ENCODE results near the gene ZBTB4.

The ZBTB4 gene

DNA sequence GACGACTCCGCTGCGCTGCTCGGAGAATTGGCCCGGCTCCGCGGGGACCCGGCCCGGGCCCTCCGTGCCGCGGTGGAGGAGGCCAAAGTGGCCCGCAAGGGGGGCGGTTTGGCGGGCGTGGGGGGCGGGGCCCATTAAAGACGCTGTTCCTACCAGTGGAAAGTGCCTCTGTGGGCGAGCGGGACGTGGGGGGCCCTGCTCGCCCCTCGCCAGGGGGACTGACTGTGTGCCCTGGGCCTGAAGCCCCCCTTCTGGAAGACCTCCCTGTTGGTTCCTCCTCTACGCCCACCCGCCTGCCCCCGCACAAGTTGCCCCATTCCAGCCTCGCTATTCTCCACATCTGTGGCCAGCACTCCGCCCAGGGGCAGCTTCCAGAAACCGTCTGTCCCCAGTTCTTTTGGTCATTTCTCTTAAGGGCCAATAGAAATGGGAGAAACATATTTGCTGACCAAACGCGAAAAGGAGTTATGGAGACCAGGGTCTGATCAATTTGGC is 42.0 kb downstream of the ZBTB4 start:
- Histone ChIP-seq H3K36me3 (ENCODE audit: control insufficient read depth, low read depth, low read length) (no peaks in the 10 kb centered on the region), H3K9me3 (ENCODE audit: control insufficient read depth, low read depth, low read length) (no peaks in the 10 kb centered on the region), H3K9ac (ENCODE audit: low read length) (no peak overlapping the region), H3K4me1 (ENCODE audit: control insufficient read depth, low read depth, low read length) (peaks cover 23% of the 10 kb centered on the region), H3K4me3 (ENCODE audit: low read length) (peak overlapping the region; percentile 91), H3K27me3 (ENCODE audit: control insufficient read depth, insufficient read depth, low read length) (peaks cover 56% of the 10 kb centered on the region), H3K27ac (ENCODE audit: low read length) (no peak overlapping the region)

DNA sequence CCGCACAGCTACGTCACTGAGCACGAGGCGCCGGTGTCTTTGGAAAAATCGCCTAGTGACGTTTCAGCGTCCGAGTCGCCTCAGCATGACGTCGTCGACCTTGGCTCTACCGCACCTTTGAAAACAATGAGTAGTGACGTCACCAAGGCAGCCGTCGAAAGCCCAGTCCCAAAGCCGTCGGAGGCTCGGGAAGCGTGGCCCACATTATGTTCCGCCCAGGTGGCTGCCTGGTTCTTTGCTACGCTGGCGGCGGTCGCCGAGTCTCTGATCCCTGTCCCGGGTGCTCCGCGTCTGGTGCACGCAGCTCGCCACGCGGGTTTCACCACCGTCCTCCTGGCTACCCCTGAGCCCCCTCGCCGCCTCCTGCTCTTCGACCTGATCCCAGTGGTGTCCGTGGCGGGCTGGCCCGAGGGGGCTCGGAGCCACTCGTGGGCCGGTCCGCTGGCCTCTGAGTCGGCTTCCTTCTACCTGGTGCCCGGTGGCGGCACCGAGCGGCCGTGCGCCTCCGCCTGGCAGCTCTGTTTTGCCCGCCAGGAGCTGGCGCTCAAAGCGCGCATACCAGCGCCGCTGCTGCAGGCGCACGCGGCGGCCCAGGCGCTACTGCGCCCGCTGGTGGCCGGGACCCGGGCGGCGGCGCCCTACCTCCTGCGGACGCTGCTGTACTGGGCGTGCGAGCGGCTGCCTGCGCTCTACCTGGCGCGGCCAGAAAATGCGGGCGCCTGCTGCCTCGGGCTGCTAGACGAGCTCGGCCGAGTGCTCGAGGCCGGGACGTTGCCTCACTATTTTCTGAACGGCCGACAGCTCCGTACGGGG is 42.7 kb downstream of the ZBTB4 start:
- Histone ChIP-seq H3K9ac (ENCODE audit: low read length) (peak overlapping the region; percentile 66), H3K27me3 (ENCODE audit: control insufficient read depth, insufficient read depth, low read length) (peaks cover 50% of the 10 kb centered on the region), H3K9me3 (ENCODE audit: control insufficient read depth, low read depth, low read length) (no peaks in the 10 kb centered on the region), H3K4me3 (ENCODE audit: low read length) (peak overlapping the region; percentile 91), H3K4me1 (ENCODE audit: control insufficient read depth, low read depth, low read length) (peaks cover 23% of the 10 kb centered on the region), H3K27ac (ENCODE audit: low read length) (no peak overlapping the region), H3K36me3 (ENCODE audit: control insufficient read depth, low read depth, low read length) (no peaks in the 10 kb centered on the region)

DNA sequence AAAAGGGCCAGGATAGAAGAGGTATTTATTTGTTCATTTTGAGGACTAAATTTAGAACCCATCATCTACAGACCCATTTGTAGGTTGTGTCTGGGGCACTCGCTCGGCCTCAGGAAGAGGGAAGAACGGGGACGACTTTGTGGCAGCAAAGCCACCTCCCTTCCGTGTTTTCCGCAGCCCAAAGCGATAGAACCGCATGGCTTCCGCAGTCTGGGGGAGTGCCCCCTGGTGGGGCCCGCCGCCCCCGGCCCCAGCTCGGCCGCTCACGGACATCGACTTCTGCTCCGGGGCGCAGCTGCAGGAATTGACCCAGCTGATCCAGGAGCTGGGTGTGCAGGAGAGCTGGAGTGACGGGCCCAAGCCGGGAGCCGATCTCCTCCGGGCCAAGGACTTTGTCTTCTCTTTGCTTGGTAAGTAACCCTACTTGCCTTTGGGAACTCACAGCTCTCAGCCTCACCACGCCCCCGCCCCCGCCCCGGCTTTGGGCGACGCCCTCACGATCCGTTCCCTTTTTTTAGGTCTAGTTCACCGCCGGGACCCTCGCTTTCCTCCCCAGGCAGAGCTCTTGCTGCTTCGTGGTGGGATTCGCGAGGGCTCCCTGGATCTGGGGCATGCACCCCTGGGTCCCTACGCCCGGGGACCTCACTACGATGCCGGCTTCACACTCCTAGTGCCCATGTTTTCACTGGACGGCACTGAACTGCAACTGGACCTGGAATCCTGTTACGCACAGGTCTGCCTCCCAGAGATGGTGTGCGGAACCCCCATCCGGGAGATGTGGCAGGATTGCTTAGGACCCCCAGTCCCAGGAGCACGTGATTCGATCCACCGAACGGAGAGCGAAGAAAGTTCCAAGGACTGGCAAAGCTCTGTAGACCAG is 43.5 kb downstream of the ZBTB4 start:
- Histone ChIP-seq H3K4me3 (ENCODE audit: low read length) (peak overlapping the region; percentile 91), H3K36me3 (ENCODE audit: control insufficient read depth, low read depth, low read length) (no peaks in the 10 kb centered on the region), H3K27me3 (ENCODE audit: control insufficient read depth, insufficient read depth, low read length) (peaks cover 43% of the 10 kb centered on the region), H3K9me3 (ENCODE audit: control insufficient read depth, low read depth, low read length) (no peaks in the 10 kb centered on the region), H3K9ac (ENCODE audit: low read length) (peak overlapping the region; percentile 66), H3K27ac (ENCODE audit: low read length) (no peak overlapping the region), H3K4me1 (ENCODE audit: control insufficient read depth, low read depth, low read length) (peaks cover 15% of the 10 kb centered on the region)

DNA sequence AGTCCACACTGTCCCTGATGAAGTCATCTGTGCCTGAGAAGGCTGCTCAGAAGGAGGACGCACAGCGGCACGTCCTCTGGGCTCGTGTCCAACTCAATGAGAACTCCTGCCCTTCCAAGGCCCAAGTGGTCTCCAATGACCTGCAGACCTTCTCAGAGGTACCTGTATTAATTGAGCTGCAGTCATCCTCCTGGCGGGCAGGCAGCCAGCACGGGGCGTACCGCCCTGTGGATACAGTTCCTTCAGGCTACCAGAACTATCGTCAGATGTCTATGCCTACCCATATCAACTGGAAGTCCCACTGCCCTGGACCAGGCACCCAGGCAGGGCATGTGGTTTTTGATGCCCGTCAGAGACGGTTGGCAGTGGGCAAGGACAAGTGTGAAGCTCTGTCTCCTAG is 47.1 kb downstream of the ZBTB4 start:
- no peaks in the 10 kb centered on the region for H3K36me3 ChIP-seq (ENCODE audit: control insufficient read depth, low read depth, low read length)
- peaks cover 16% of the 10 kb centered on the region for H3K27me3 ChIP-seq (ENCODE audit: control insufficient read depth, insufficient read depth, low read length)
- no peaks in the 10 kb centered on the region for H3K9me3 ChIP-seq (ENCODE audit: control insufficient read depth, low read depth, low read length)
- no peak overlapping the region for H3K9ac ChIP-seq (ENCODE audit: low read length)
- no peak overlapping the region for H3K27ac ChIP-seq (ENCODE audit: low read length)
- H3K4me3 ChIP-seq (ENCODE audit: low read length) = no peak overlapping the region
- H3K4me1 ChIP-seq (ENCODE audit: control insufficient read depth, low read depth, low read length) = peaks cover 7% of the 10 kb centered on the region

DNA sequence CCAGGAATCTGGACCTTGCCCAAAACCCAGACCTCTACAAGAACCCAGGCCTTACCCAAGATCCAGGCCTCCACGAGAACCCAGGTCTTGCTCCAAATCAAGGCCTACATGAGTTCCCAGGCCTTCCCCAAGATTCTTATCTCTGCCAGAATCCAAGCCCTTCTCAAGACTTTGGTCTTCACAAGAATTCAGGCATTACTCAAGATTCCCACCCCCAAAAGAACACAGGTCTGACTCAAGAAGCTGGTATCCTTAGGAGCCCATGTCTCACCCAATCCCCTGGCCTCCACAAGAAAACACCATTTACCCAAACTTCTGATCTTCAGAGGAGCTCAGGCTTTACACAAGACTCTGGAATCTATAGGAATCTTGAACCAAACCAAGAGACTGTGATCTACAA is 48.2 kb downstream of the ZBTB4 start:
- H3K27me3 ChIP-seq (ENCODE audit: control insufficient read depth, insufficient read depth, low read length) = peaks cover 9% of the 10 kb centered on the region
- H3K9me3 ChIP-seq (ENCODE audit: control insufficient read depth, low read depth, low read length) = no peaks in the 10 kb centered on the region
- no peak overlapping the region for H3K27ac ChIP-seq (ENCODE audit: low read length)
- H3K4me1 ChIP-seq (ENCODE audit: control insufficient read depth, low read depth, low read length) = peaks cover 6% of the 10 kb centered on the region
- no peak overlapping the region for H3K4me3 ChIP-seq (ENCODE audit: low read length)
- H3K9ac ChIP-seq (ENCODE audit: low read length) = no peak overlapping the region
- no peaks in the 10 kb centered on the region for H3K36me3 ChIP-seq (ENCODE audit: control insufficient read depth, low read depth, low read length)

DNA sequence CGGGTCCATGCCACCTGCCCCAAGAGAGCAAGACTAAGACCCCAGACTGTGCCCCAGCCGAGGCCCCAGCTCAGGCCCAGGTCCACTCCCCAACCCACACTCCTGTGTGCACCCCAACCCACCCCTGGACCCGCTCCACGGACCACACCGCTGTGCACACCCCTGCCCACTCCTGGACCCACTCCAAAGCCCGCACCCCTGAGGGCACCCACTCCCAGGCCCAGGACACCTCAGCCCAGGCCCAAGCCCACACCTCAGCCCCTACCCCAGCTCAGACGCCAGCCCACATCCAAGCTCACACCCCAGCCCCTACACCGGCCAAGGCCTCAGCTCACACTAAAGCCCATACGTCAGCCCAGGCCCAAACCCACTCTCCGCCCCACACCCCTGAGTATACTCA is 49.7 kb downstream of the ZBTB4 start:
- Histone ChIP-seq H3K4me3 (ENCODE audit: low read length) (no peak overlapping the region), H3K4me1 (ENCODE audit: control insufficient read depth, low read depth, low read length) (no peaks in the 10 kb centered on the region), H3K27me3 (ENCODE audit: control insufficient read depth, insufficient read depth, low read length) (no peaks in the 10 kb centered on the region), H3K36me3 (ENCODE audit: control insufficient read depth, low read depth, low read length) (no peaks in the 10 kb centered on the region), H3K9me3 (ENCODE audit: control insufficient read depth, low read depth, low read length) (no peaks in the 10 kb centered on the region), H3K9ac (ENCODE audit: low read length) (no peak overlapping the region), H3K27ac (ENCODE audit: low read length) (no peak overlapping the region)

DNA sequence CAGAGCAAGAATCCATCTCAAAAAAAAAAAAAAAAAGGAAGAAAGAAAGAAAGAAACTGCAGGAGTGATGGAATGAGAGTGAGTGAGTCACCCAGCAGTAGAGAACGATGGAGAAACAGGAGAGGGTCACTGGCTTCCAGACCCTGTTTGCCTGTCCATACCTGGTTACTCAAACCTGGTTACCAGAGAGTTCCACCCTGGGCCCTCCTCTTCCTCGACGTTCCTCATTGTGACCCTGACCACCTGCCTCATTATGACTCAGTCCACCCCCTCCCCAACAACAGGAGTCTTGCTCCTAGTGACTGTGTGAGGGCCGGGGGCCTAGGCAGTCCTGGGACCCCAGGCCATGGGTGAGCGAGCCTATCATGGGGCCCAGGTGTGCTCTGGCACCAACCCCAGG is 50.9 kb downstream of the ZBTB4 start, which contains the start of gene SPEM3:
TSS of gene SPEM3 (plus strand) at position 301 of the 400 bp plus-strand sequence. CDS start at position 347, 46 bp downstream.
- no peaks in the 10 kb centered on the region for H3K4me1 ChIP-seq (ENCODE audit: control insufficient read depth, low read depth, low read length)
- no peak within 1 kb of the TSS for H3K27ac ChIP-seq (ENCODE audit: low read length)
- no peaks in the 10 kb centered on the region for H3K9me3 ChIP-seq (ENCODE audit: control insufficient read depth, low read depth, low read length)
- no peaks in the 10 kb centered on the region for H3K27me3 ChIP-seq (ENCODE audit: control insufficient read depth, insufficient read depth, low read length)
- H3K9ac ChIP-seq (ENCODE audit: low read length) = no peak within 1 kb of the TSS
- H3K36me3 ChIP-seq (ENCODE audit: control insufficient read depth, low read depth, low read length) = no peaks in the 10 kb centered on the region
- H3K4me3 ChIP-seq (ENCODE audit: low read length) = no peak within 1 kb of the TSS

DNA sequence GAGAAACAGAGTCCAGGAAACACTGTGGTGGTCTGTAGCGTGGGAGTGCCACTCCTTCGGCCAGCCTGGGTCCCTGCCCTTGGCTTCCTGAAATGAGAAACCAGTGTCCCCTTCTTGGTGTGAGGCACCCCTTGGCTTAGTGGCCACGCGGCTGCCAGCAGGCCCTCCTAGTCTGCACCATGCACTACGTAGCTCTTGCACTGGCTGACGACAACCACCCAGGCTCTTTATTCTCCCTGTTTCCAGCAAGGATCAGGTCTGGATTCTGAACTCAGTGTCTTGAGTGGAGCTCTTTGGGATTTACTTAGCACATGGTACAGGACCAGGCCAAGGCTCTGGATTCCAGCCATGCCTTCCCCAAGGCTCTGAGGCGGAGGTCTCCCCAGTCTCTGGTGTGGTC is 51.9 kb downstream of the ZBTB4 start:
- Histone ChIP-seq H3K36me3 (ENCODE audit: control insufficient read depth, low read depth, low read length) (no peaks in the 10 kb centered on the region), H3K27ac (ENCODE audit: low read length) (no peak overlapping the region), H3K9ac (ENCODE audit: low read length) (no peak overlapping the region), H3K4me1 (ENCODE audit: control insufficient read depth, low read depth, low read length) (no peaks in the 10 kb centered on the region), H3K4me3 (ENCODE audit: low read length) (no peak overlapping the region), H3K27me3 (ENCODE audit: control insufficient read depth, insufficient read depth, low read length) (no peaks in the 10 kb centered on the region), H3K9me3 (ENCODE audit: control insufficient read depth, low read depth, low read length) (no peaks in the 10 kb centered on the region)

DNA sequence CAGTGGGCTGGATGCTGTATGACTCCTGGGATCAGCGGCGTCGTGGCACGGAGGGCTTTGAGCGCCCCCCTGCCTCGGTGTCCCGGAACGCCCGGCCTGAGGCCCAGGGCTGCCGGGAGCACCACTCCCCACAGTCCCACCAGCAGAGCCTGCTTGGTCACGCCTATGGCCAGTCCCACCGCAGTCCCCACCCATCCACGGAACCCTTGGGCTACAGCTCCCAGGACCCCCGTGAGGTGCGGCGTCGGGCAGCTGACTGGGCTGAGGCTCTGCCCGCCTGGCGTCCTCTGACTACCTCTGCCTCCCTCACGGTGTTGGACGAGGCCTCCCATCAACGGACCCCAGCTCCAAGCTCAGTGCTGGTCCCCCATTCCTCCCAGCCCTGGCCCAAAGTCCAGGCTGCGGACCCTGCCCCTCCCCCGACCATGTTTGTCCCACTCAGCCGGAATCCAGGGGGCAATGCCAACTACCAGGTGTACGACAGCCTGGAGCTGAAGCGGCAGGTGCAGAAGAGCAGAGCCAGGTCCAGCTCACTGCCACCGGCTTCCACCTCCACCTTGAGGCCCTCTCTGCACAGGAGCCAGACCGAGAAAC is 52.4 kb downstream of the ZBTB4 start:
- no peak overlapping the region for H3K4me3 ChIP-seq (ENCODE audit: low read length)

DNA sequence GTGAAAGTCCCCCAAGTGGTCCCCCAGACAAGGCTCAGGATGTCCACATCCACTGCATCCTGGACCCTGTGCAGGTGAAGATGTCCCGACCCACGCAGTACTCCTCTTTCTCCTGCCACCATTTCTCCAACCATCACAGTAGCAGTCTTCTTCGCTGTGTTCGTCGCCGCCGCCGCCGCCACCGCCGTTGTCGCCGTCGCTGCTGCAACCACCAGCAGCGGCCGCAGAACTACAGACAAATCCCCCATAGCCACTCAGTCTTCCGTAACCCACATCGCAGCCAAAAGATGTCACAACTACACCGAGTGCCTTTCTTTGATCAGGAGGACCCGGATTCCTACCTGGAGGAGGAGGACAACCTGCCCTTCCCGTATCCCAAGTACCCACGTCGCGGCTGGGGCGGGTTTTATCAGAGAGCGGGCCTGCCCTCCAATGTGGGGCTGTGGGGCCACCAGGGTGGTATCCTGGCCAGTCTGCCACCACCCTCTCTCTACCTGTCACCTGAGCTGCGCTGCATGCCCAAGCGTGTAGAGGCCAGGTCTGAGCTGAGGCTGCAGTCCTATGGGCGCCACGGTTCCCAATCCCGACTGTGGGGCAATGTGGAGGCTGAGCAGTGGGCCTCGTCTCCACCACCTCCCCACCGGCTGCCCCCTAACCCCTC is 53.1 kb downstream of the ZBTB4 start:
- Histone ChIP-seq H3K27me3 (ENCODE audit: control insufficient read depth, insufficient read depth, low read length) (no peaks in the 10 kb centered on the region), H3K4me3 (ENCODE audit: low read length) (no peak overlapping the region), H3K36me3 (ENCODE audit: control insufficient read depth, low read depth, low read length) (no peaks in the 10 kb centered on the region), H3K4me1 (ENCODE audit: control insufficient read depth, low read depth, low read length) (no peaks in the 10 kb centered on the region), H3K9ac (ENCODE audit: low read length) (no peak overlapping the region), H3K9me3 (ENCODE audit: control insufficient read depth, low read depth, low read length) (no peaks in the 10 kb centered on the region), H3K27ac (ENCODE audit: low read length) (no peak overlapping the region)

More for the DNA sequence above, 52.4 kb downstream of the ZBTB4 start:
- no peaks in the 10 kb centered on the region for H3K27me3 ChIP-seq (ENCODE audit: control insufficient read depth, insufficient read depth, low read length)
- H3K27ac ChIP-seq (ENCODE audit: low read length) = no peak overlapping the region
- H3K9me3 ChIP-seq (ENCODE audit: control insufficient read depth, low read depth, low read length) = no peaks in the 10 kb centered on the region
- H3K9ac ChIP-seq (ENCODE audit: low read length) = no peak overlapping the region
- no peaks in the 10 kb centered on the region for H3K4me1 ChIP-seq (ENCODE audit: control insufficient read depth, low read depth, low read length)
- no peaks in the 10 kb centered on the region for H3K36me3 ChIP-seq (ENCODE audit: control insufficient read depth, low read depth, low read length)

DNA sequence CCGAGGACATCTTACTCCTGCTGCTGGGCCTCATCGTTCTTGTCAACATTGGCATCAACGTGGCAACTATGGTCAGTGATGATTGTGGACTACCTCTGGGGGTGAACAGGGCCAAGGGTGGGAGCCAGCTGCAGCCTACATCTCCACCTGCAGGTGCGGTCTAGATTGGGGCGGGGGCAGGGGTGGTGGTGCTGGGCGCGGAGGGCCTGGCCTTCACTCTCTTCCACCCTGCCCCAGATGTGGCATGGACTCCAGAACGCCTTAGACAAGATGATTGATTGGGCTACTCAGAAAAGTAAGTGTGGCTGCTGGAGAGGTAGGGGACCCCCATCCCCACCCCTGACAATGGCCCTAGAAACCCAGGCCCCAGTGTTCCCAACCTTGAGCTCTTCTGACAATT is 53.7 kb downstream of the ZBTB4 start:
- no peak overlapping the region for H3K4me3 ChIP-seq (ENCODE audit: low read length)
- H3K4me1 ChIP-seq (ENCODE audit: control insufficient read depth, low read depth, low read length) = no peaks in the 10 kb centered on the region
- no peak overlapping the region for H3K9ac ChIP-seq (ENCODE audit: low read length)
- no peaks in the 10 kb centered on the region for H3K27me3 ChIP-seq (ENCODE audit: control insufficient read depth, insufficient read depth, low read length)
- no peaks in the 10 kb centered on the region for H3K36me3 ChIP-seq (ENCODE audit: control insufficient read depth, low read depth, low read length)
- H3K27ac ChIP-seq (ENCODE audit: low read length) = no peak overlapping the region
- H3K9me3 ChIP-seq (ENCODE audit: control insufficient read depth, low read depth, low read length) = no peaks in the 10 kb centered on the region
